Left hindlimb (tissue), 1 donor: ENCODE measurements around the gene SORBS2.
"Not testable (repeated sequence)": the region's sequence is repeated elsewhere in the genome, so short reads cannot be mapped to it uniquely, and the experiment has no call there.

ENCODE experiments used
- DNase-seq: peaks from one replicate; pipeline ENCODE4 v3.0.0-alpha.2; 2018

Gene SORBS2

GRCh38 chr4:185576962-185577950, 234.7 kb downstream of the SORBS2 start:
- DNase-seq = no peak

GRCh38 chr4:185576314-185576961, 235.6 kb downstream of the SORBS2 start:
- no peak for DNase-seq

GRCh38 chr4:185573651-185574199, 238.3 kb downstream of the SORBS2 start:
- DNase-seq = peak; percentile 50

DNA sequence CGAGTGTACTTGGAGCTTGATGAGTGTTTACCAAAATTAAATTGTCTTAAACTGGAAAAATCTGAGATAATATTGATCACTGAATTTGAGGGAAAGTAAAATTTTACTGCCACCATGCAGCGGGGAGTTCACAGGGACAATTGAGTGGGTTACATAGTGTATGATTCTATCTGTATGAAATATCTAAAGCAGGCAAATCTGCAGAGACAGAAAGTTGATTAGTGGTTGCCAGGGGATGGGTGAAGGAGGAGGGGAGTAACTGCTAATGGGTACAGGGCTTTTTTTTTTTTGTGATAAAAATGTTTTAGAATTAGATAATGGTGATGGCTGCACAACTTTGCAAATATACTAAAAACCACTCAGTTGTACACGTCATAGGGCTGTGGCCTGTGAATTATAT, 241.3 kb downstream of the SORBS2 start:
- no peak for DNase-seq

- DNase-seq = peak; percentile 80
These were observed 244.3 kb downstream of the SORBS2 start for GRCh38 chr4:185567381-185568376.

DNA sequence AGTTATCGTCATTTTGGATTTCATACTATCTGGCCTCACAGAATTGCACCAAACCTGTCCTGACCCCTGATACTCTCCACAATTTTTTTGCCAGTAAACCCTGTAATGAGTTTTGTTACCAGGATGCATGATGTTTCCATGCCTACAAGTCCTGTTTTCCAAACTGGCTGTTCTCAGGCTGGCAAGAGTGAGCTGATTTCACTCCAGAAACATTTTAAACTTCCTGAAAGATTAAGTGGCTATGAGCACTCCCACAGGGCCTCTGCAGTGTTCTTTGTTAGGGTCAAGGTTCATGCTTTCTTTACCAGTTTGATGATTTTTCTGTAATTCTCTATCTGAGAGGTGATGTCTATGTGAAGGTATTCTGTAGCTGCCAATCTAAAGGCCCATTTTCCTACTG, 245.0 kb downstream of the SORBS2 start:
- peak; percentile 62 for DNase-seq

GRCh38 chr4:185566425-185566824, 245.6 kb downstream of the SORBS2 start:
- DNase-seq = no peak

DNA sequence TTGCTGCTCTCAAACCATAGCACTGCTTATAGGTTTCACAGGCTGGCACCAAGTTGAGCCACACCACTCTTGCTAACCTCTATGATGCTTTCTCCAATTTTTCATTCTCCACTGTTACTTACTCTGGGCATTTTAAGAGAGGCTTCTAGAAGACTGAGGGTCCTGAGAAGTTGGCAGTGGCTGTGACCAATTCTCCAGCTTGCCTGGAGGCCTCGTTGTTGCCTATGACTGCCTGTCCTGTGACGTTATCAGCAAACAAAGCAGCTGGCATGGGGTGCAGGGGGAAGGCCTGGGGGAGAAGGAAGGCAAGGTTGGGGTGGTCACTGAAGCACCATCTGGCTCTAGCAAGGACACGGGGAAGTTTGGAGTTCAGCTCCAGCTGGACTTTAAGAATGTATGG, 246.3 kb downstream of the SORBS2 start:
- no peak for DNase-seq

- no peak for DNase-seq
These were observed 247.6 kb downstream of the SORBS2 start for GRCh38 chr4:185564349-185564748.

DNA sequence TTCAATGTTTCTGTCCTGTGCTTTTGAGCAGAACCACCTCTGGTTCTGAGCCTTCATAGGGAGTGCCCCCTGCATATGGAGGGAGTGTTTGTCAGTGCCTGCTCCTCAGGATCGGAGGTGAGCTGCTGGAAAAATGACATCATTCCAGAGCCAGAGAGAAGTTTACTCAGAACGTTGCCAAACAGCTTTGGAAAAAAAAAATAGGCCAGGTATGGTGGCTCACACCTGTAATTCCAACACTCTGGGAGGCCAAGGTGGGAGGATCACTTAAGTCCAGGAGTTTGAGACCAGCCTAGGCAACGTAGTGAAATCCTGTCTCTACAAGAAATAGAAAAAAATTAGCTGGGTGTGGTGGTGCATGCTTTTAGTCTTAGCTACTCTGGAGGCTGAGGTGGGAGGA, 249.5 kb downstream of the SORBS2 start:
- DNase-seq = no peak

DNA sequence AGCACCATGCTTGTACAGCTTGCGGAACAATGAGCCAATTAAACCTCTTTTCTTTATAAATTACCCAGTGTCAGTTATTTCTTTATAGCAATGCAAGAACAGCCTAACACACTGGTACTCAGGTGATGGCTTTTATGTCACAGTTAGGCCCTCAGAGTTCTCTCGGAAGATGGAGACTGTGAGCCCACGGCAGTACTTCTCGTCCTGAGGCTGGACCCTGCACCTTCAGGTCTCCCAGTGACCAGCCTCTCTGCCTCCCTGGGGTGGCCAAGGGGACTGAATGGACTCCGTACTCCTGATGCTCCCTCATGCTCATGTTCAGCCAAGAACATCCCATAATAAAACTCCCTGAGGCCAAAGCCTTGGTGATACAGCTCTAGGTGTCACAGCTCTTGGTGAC, 251.7 kb downstream of the SORBS2 start:
- DNase-seq = no peak

GRCh38 chr4:185559915-185560281, 252.1 kb downstream of the SORBS2 start:
- DNase-seq = no peak

DNA sequence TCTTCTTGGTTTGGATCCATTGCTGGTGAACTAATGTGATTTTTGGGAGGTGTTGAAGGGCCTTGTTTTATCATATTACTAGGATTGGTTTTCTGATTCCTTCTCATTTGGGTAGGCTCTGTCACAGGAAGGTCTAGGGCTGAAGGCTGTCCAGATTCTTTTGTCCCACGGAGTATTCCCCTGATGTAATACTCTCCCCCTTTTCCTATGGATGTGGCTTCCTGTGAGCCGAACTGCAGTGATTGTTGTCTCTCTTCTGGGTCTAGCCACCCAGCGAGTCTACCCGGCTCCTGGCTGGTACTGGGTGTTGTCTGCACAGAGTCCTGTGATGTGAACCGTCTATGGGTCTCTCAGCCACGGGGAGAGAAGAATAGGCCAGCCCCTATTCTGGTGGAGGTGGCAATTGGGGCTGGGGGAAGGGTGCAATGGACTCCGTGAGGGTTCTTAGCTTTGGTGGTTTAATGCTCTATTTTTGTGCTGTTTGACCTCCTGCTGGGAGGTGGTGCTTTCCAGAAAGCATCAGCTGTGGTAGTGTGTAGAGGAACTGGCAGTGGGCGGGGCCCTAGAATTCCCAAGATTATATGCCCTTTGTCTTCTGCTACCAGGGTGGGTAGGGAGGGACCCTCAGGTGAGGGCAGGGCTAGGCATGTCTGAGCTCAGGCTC, 252.6 kb downstream of the SORBS2 start:
- not testable (repeated sequence) for DNase-seq

GRCh38 chr4:185554365-185555126, 257.4 kb downstream of the SORBS2 start:
- DNase-seq = no peak

- no peak for DNase-seq
These were observed 259.7 kb downstream of the SORBS2 start for GRCh38 chr4:185552254-185552653.

DNA sequence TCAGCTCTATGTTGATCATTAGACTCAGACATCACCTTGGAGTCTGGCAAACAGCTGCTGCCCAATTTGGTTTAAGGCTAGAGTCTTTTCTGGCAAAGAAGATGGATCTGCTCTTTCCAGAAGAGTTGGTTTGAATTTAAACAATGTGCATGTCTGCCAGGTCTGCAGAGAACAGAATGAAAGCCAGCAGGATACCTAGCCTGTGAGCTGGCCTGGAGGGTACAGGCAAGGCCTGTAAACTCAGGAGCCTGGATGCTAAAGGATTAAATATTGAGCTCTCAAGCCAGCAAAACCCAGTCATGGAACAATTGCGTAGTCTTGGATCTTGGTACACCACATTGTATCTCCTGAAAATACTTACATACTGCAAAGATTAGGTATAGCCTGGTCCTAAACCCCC, 261.1 kb downstream of the SORBS2 start:
- no peak for DNase-seq

GRCh38 chr4:185549095-185549639, 262.8 kb downstream of the SORBS2 start:
- no peak for DNase-seq

DNA sequence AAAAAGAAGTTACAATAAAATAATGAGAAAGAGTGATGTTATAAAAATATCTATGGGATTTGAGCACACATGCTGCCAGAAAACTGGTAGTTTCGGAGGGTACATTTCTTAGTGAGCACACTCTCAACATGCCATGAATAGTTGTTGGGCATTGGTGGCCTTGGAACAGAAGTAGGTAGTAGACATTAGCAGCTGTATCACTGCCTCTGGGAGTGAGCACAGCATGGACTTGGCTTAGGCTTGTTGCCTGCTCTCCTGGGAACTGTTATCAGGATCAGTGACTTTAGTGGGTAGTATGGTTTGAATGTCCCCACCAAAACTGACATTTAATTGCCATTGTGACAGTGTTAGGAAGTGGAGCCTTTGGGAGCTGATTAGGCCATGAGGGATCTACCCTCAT, 263.4 kb downstream of the SORBS2 start:
- DNase-seq = no peak

DNA sequence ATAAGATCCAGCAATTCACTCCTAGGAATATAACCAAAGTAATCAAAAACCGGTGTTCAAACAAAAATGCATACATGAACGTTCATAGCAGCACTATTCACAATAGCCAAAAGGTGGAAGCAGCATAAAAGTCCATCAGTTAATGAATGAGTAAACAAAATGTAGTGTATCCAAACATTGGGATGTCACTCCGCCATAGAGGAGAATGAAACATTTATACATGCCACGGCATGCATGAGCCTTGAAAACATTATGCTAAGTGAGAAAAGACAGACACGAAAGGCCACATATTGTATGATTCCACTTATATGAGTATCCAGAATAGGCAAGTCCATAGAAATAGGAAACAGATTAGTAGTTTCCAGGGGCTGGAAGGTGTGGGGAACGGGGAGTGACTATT, 265.7 kb downstream of the SORBS2 start:
- no peak for DNase-seq

- peak; percentile 72 for DNase-seq
These were observed 269.2 kb downstream of the SORBS2 start for GRCh38 chr4:185542626-185543315.
